ENCODE results near the gene KCNJ14. TPM values are rescaled to one million over a fixed set of nuclear protein-coding genes. Genes with fewer than 3 reads are reported as not detected.

The KCNJ14 gene
- total RNA-seq, 2 experiments from 2014 or later: 1.2 TPM

- intact Hi-C loops (cut with micrococcal nuclease): loop anchor here (5.0 kb wide), 1 partner anchor 124 kb away; a partner anchor contains a TSS
- POLR2A ChIA-PET: interaction anchor here (0.9 to 1.1 kb wide), 3 partner anchors 19 to 268 kb away, joined by 3 to 4 read pairs (median 3); no protein-coding TSS in a partner anchor
- peaks cover 25% of the 10 kb centered on the region for H3K36me3 Mint-ChIP-seq
- CTCF ChIA-PET: interaction anchor here (0.7 to 2.7 kb wide), 3 partner anchors 43 to 679 kb away, joined by 6 to 13 read pairs (median 6); partner anchors contain the start of gene KDELR1
- no peaks in the 10 kb centered on the region for H3K9me3 Mint-ChIP-seq
- no peak for DNase-seq
- H3K4me1 Mint-ChIP-seq (ENCODE audit: low read depth): peaks cover 28% of the 10 kb centered on the region
- H3K27ac Mint-ChIP-seq: peak overlapping the region; percentile 42
- H3K4me3 Mint-ChIP-seq: peak overlapping the region; percentile 87
- H3K27me3 Mint-ChIP-seq: peaks cover 14% of the 10 kb centered on the region
These were observed 8.8 kb upstream of the KCNJ14 start for GRCh38 chr19:48446579-48446978.

GRCh38 chr19:48448563-48448962, 6.8 kb upstream of the KCNJ14 start:
- DNase-seq: no peak
- ChIA-PET POLR2A (interaction anchor here (0.6 to 1.4 kb wide), 2 partner anchors 9 to 136 kb away, joined by 3 to 5 read pairs; no protein-coding TSS in a partner anchor), CTCF (interaction anchor here (1.4 to 1.6 kb wide), 3 partner anchors 41 to 128 kb away, joined by 4 to 6 read pairs (median 6); partner anchors contain the start of gene KDELR1)
- Mint-ChIP-seq H3K27me3 (peaks cover 7% of the 10 kb centered on the region), H3K4me3 (no peak overlapping the region), H3K9me3 (no peaks in the 10 kb centered on the region), H3K4me1 (ENCODE audit: low read depth) (peaks cover 28% of the 10 kb centered on the region), H3K27ac (no peak overlapping the region), H3K36me3 (peaks cover 28% of the 10 kb centered on the region)
- intact Hi-C loops (cut with micrococcal nuclease): loop anchor here (5.0 kb wide), 1 partner anchor 126 kb away; a partner anchor contains a TSS

- CTCF ChIA-PET: no interaction called here
These were observed 4.9 kb upstream of the KCNJ14 start for GRCh38 chr19:48450441-48450840.

GRCh38 chr19:48450863-48451262, 4.5 kb upstream of the KCNJ14 start:
- H3K4me1 Mint-ChIP-seq (ENCODE audit: low read depth): peaks cover 22% of the 10 kb centered on the region
- H3K27me3 Mint-ChIP-seq: no peaks in the 10 kb centered on the region
- no peak overlapping the region for H3K4me3 Mint-ChIP-seq
- DNase-seq: no peak
- no peaks in the 10 kb centered on the region for H3K9me3 Mint-ChIP-seq
- H3K27ac Mint-ChIP-seq: no peak overlapping the region
- peaks cover 31% of the 10 kb centered on the region for H3K36me3 Mint-ChIP-seq
- POLR2A ChIA-PET: no interaction called here
- intact Hi-C loops (cut with micrococcal nuclease): no loop called here
- CTCF ChIA-PET: interaction anchor here (1.0 kb wide), 1 partner anchor 159 kb away, joined by 3 read pairs; no protein-coding TSS in a partner anchor

More at GRCh38 chr19:48450441-48450840, 4.9 kb upstream of the KCNJ14 start:
- Mint-ChIP-seq H3K4me1 (ENCODE audit: low read depth) (peaks cover 22% of the 10 kb centered on the region), H3K27ac (no peak overlapping the region), H3K36me3 (peaks cover 31% of the 10 kb centered on the region), H3K9me3 (no peaks in the 10 kb centered on the region), H3K4me3 (no peak overlapping the region), H3K27me3 (no peaks in the 10 kb centered on the region)
- POLR2A ChIA-PET: no interaction called here
- DNase-seq: no peak
- intact Hi-C loops (cut with micrococcal nuclease): no loop called here

- ChIA-PET CTCF (interaction anchor here (1.0 kb wide), 1 partner anchor 160 kb away, joined by 3 read pairs; no protein-coding TSS in a partner anchor), POLR2A (no interaction called here)
- intact Hi-C loops (cut with micrococcal nuclease): no loop called here
- H3K4me3 Mint-ChIP-seq: no peak overlapping the region
- DNase-seq: no peak
- peaks cover 29% of the 10 kb centered on the region for H3K36me3 Mint-ChIP-seq
- H3K27ac Mint-ChIP-seq: no peak overlapping the region
- H3K27me3 Mint-ChIP-seq: no peaks in the 10 kb centered on the region
- peaks cover 20% of the 10 kb centered on the region for H3K4me1 Mint-ChIP-seq (ENCODE audit: low read depth)
- no peaks in the 10 kb centered on the region for H3K9me3 Mint-ChIP-seq
These were observed 3.8 kb upstream of the KCNJ14 start for GRCh38 chr19:48451624-48452023.

- peaks cover 32% of the 10 kb centered on the region for H3K36me3 Mint-ChIP-seq
- peaks cover 13% of the 10 kb centered on the region for H3K4me1 Mint-ChIP-seq (ENCODE audit: low read depth)
- ChIA-PET POLR2A (no interaction called here), CTCF (no interaction called here)
- H3K27ac Mint-ChIP-seq: no peak overlapping the region
- DNase-seq: no peak
- intact Hi-C loops (cut with micrococcal nuclease): no loop called here
- no peaks in the 10 kb centered on the region for H3K27me3 Mint-ChIP-seq
- no peaks in the 10 kb centered on the region for H3K9me3 Mint-ChIP-seq
- H3K4me3 Mint-ChIP-seq: no peak overlapping the region
These were observed 2.8 kb upstream of the KCNJ14 start for GRCh38 chr19:48452289-48453190.

GRCh38 chr19:48454150-48454730, 1.1 kb upstream of the KCNJ14 start:
- no peak overlapping the region for H3K27ac Mint-ChIP-seq
- no peak overlapping the region for H3K4me3 Mint-ChIP-seq
- DNase-seq: no peak
- H3K27me3 Mint-ChIP-seq: no peaks in the 10 kb centered on the region
- peaks cover 7% of the 10 kb centered on the region for H3K4me1 Mint-ChIP-seq (ENCODE audit: low read depth)
- ChIA-PET POLR2A (no interaction called here), CTCF (no interaction called here)
- intact Hi-C loops (cut with micrococcal nuclease): no loop called here
- H3K36me3 Mint-ChIP-seq: peaks cover 23% of the 10 kb centered on the region
- H3K9me3 Mint-ChIP-seq: no peaks in the 10 kb centered on the region

GRCh38 chr19:48455908-48456562, 661 bp downstream of the KCNJ14 start:
- no peak for DNase-seq
- intact Hi-C loops (cut with micrococcal nuclease): no loop called here
- CTCF ChIA-PET: no interaction called here
- Mint-ChIP-seq H3K27me3 (no peaks in the 10 kb centered on the region), H3K27ac (no peak overlapping the region), H3K36me3 (peaks cover 21% of the 10 kb centered on the region), H3K4me1 (ENCODE audit: low read depth) (peaks cover 7% of the 10 kb centered on the region), H3K4me3 (no peak overlapping the region), H3K9me3 (no peaks in the 10 kb centered on the region)
- POLR2A ChIA-PET: no interaction called here

GRCh38 chr19:48456864-48457263, 1.5 kb downstream of the KCNJ14 start:
- Mint-ChIP-seq H3K27ac (no peak overlapping the region), H3K27me3 (no peaks in the 10 kb centered on the region), H3K9me3 (no peaks in the 10 kb centered on the region), H3K4me3 (no peak overlapping the region), H3K4me1 (ENCODE audit: low read depth) (peaks cover 7% of the 10 kb centered on the region), H3K36me3 (peaks cover 18% of the 10 kb centered on the region)
- ChIA-PET CTCF (interaction anchor here (0.7 to 0.9 kb wide), 2 partner anchors 31 to 127 kb away, joined by 3 to 4 read pairs; no protein-coding TSS in a partner anchor), POLR2A (interaction anchor here (0.6 to 1.2 kb wide), 2 partner anchors 9 to 282 kb away, joined by 3 to 5 read pairs; no protein-coding TSS in a partner anchor)
- intact Hi-C loops (cut with micrococcal nuclease): no loop called here
- DNase-seq: no peak

GRCh38 chr19:48458016-48458415, 2.6 kb downstream of the KCNJ14 start:
- ChIA-PET CTCF (no interaction called here), POLR2A (interaction anchor here (1.2 kb wide), 1 partner anchor 10 kb away, joined by 5 read pairs; no protein-coding TSS in a partner anchor)
- Mint-ChIP-seq H3K4me3 (no peak overlapping the region), H3K36me3 (peaks cover 22% of the 10 kb centered on the region), H3K9me3 (no peaks in the 10 kb centered on the region), H3K4me1 (ENCODE audit: low read depth) (peaks cover 7% of the 10 kb centered on the region), H3K27ac (no peak overlapping the region), H3K27me3 (no peaks in the 10 kb centered on the region)
- DNase-seq: no peak
- intact Hi-C loops (cut with micrococcal nuclease): no loop called here

- H3K36me3 Mint-ChIP-seq: peaks cover 19% of the 10 kb centered on the region
- ChIA-PET POLR2A (no interaction called here), CTCF (no interaction called here)
- no peak overlapping the region for H3K4me3 Mint-ChIP-seq
- no peaks in the 10 kb centered on the region for H3K9me3 Mint-ChIP-seq
- H3K4me1 Mint-ChIP-seq (ENCODE audit: low read depth): peaks cover 8% of the 10 kb centered on the region
- no peak overlapping the region for H3K27ac Mint-ChIP-seq
- intact Hi-C loops (cut with micrococcal nuclease): no loop called here
- DNase-seq: no peak
- H3K27me3 Mint-ChIP-seq: no peaks in the 10 kb centered on the region
These were observed 6.2 kb downstream of the KCNJ14 start for GRCh38 chr19:48461651-48461981.

Measured in activated CD4-positive, alpha-beta memory T cell treated with anti-CD3 and anti-CD28 coated beads for 36 hours (primary cell).